Osteoblast (primary cell): ENCODE results near the gene EYS. TPM values are rescaled to one million over a fixed set of nuclear protein-coding genes. Genes with fewer than 3 reads are reported as not detected.

Source experiments
- DNase-seq: peaks from one replicate; pipeline ENCODE4 v3.0.0; 2011; ENCODE audit warnings: low spot score, mixed read lengths; ENCODE audit not compliant: insufficient read length; ENCODE audit errors: missing footprints
- H2AFZ ChIP-seq: 2 replicates; pipeline ENCODE4 v1.6.0; 2011; ENCODE audit warnings: mild to moderate bottlenecking, low read length
- H3K27ac ChIP-seq: 2 replicates; pipeline ENCODE4 v1.5.1; 2011; ENCODE audit warnings: mild to moderate bottlenecking, low read depth, low read length, moderate library complexity
- H3K27me3 ChIP-seq: 2 replicates; pipeline ENCODE4 v1.6.0; 2012; ENCODE audit warnings: mild to moderate bottlenecking, control low read depth, inconsistent platforms, low read length, moderate library complexity; ENCODE audit not compliant: insufficient read depth
- H3K36me3 ChIP-seq: 2 replicates; pipeline ENCODE4 v1.5.1; 2011; ENCODE audit warnings: mild to moderate bottlenecking, low read length, control low read depth, moderate library complexity; ENCODE audit not compliant: insufficient read depth
- H3K4me1 ChIP-seq: 2 replicates; pipeline ENCODE4 v1.5.1; 2011; ENCODE audit warnings: mild to moderate bottlenecking, low read length, control low read depth, moderate library complexity; ENCODE audit not compliant: insufficient read depth
- H3K4me2 ChIP-seq: 2 replicates; pipeline ENCODE4 v1.6.0; 2011; ENCODE audit warnings: mild to moderate bottlenecking, low read length; ENCODE audit not compliant: insufficient read depth
- H3K4me3 ChIP-seq: fragments of 200-600 bp; sonication (generic); 3 replicates; pipeline ENCODE4 v1.5.1; 2012; ENCODE audit warnings: mild to moderate bottlenecking, low read length, inconsistent platforms; ENCODE audit not compliant: insufficient read depth
- H3K79me2 ChIP-seq: 2 replicates; pipeline ENCODE4 v1.6.0; 2012; ENCODE audit warnings: mild to moderate bottlenecking, low read length, control low read depth, inconsistent platforms; ENCODE audit not compliant: insufficient read depth
- H3K9me3 ChIP-seq: 2 replicates; pipeline ENCODE4 v1.5.1; 2011; ENCODE audit warnings: low read depth, low read length, control low read depth
- H4K20me1 ChIP-seq: 2 replicates; pipeline ENCODE4 v1.6.0; 2012; ENCODE audit warnings: mild to moderate bottlenecking, low read length, control low read depth; ENCODE audit not compliant: insufficient read depth
- total RNA-seq: library from RNA; depleted of rRNA; stranded (reverse); fragments of >200 nt; gene quantifications from 2 replicates; pipeline ENCODE4 v1.2.3, GENCODE V29; 2012
- TF ChIP-seq, protein P1 (sequence below): IDR thresholded peaks from 2 replicates; pipeline ENCODE4 v1.5.1; 2011; ENCODE audit warnings: mild to moderate bottlenecking, low read depth, low read length, moderate library complexity; ENCODE audit errors: extremely low read depth

The EYS gene
- total RNA-seq, 1 donor, result under 0.01 TPM

DNA sequence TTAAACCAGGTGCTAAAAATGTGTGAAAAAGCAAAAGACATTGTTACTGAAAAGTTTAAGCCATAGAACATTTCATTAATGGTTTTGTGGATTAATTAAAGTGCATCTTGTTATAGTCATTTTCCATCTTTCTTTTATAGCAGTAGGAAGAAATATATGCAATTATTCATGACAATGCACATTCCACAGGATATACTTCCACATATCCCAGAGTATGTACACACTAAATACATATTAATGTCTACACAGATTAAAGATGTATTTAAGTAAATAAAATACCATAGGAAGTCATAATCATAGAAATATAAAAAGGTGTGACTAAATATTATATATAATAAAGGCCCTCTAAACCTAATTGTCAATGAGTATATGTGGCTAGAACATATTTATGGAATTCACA is 1492.7 kb downstream of the EYS start:
- Histone ChIP-seq H3K79me2 (no peaks in the 10 kb centered on the region), H3K4me1 (no peaks in the 10 kb centered on the region), H3K4me2 (no peak overlapping the region), H3K27me3 (no peaks in the 10 kb centered on the region), H4K20me1 (no peaks in the 10 kb centered on the region), H3K9me3 (no peaks in the 10 kb centered on the region), H3K27ac (no peak overlapping the region), H2AFZ (no peak overlapping the region), H3K4me3 (no peak overlapping the region), H3K36me3 (no peaks in the 10 kb centered on the region)
- TF ChIP-seq, protein P1, sequence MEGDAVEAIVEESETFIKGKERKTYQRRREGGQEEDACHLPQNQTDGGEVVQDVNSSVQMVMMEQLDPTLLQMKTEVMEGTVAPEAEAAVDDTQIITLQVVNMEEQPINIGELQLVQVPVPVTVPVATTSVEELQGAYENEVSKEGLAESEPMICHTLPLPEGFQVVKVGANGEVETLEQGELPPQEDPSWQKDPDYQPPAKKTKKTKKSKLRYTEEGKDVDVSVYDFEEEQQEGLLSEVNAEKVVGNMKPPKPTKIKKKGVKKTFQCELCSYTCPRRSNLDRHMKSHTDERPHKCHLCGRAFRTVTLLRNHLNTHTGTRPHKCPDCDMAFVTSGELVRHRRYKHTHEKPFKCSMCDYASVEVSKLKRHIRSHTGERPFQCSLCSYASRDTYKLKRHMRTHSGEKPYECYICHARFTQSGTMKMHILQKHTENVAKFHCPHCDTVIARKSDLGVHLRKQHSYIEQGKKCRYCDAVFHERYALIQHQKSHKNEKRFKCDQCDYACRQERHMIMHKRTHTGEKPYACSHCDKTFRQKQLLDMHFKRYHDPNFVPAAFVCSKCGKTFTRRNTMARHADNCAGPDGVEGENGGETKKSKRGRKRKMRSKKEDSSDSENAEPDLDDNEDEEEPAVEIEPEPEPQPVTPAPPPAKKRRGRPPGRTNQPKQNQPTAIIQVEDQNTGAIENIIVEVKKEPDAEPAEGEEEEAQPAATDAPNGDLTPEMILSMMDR, result no peak
- no peak for DNase-seq

DNA sequence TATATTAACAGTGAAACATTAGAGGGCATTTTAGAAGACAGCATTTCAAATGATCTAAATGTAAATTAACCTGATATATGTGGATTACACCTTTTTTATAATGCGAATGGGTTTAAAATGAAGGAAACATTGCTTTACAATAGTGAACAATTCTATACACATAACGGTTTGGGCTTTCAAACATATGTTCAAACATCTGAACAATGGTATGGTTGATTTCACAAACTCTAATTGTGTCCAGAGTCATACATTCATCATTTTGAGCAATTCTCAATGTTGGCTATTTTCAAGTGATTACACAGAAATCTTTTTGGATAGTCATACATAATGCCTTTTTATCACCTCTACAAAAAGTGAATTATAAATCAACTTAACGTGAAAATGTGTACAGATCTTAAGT is 1493.3 kb downstream of the EYS start:
- no peak for DNase-seq
- Histone ChIP-seq H3K4me3 (no peak overlapping the region), H3K9me3 (no peaks in the 10 kb centered on the region), H3K27me3 (no peaks in the 10 kb centered on the region), H3K79me2 (no peaks in the 10 kb centered on the region), H3K4me1 (no peaks in the 10 kb centered on the region), H3K27ac (no peak overlapping the region), H4K20me1 (no peaks in the 10 kb centered on the region), H3K36me3 (no peaks in the 10 kb centered on the region), H3K4me2 (no peak overlapping the region), H2AFZ (no peak overlapping the region)
- TF ChIP-seq, protein P1, result no peak

DNA sequence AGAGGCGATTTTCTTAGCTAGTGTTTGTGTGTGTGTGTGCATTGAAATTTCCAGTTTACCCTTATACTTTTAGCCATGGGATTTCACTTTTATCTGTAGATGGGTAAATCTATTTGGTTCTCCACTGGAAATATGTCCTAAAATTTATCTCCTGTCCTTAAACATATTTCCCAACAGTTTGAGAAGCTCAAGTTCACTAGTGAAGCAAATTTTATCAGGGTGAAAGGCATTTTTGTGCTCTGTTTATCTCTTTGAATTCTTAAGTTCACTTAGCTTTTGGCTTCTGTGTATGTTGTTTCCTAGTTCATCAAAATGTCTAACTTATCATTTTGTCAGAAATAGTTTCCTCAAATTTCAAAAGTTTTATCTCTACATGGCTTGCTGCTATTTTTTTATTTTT is 1509.8 kb downstream of the EYS start:
- no peak overlapping the region for H3K4me3 ChIP-seq

DNA sequence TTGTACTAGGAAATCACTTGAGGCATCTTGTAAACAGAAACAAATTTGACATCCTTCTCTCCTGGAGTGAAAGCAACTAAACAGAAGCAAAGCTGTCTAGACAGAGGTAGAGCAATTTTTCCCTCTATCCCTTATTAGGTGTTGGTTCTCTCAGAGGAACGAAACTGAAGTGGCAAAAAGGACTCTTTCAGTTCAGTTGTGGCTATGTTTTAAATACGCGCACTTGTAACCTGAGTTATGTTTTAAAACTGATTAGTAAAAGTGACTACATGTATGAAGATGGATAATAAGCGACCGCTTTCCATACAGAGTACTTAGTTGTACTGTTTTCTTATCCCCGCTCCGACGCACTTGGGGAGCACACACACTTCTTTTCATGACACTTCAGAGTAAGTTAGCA is 1520.4 kb downstream of the EYS start:
- Histone ChIP-seq H3K36me3 (no peaks in the 10 kb centered on the region), H3K4me3 (no peak overlapping the region), H4K20me1 (no peaks in the 10 kb centered on the region), H3K4me2 (no peak overlapping the region), H3K4me1 (no peaks in the 10 kb centered on the region), H2AFZ (no peak overlapping the region), H3K27me3 (no peaks in the 10 kb centered on the region), H3K9me3 (no peaks in the 10 kb centered on the region), H3K79me2 (no peaks in the 10 kb centered on the region), H3K27ac (no peak overlapping the region)
- TF ChIP-seq, protein P1, result no peak
- DNase-seq, result no peak

More for the DNA sequence above, 1509.8 kb downstream of the EYS start:
- no peak overlapping the region for H3K4me2 ChIP-seq
- no peaks in the 10 kb centered on the region for H4K20me1 ChIP-seq
- no peaks in the 10 kb centered on the region for H3K4me1 ChIP-seq
- H3K27ac ChIP-seq, result no peak overlapping the region
- no peaks in the 10 kb centered on the region for H3K79me2 ChIP-seq
- H3K27me3 ChIP-seq, result no peaks in the 10 kb centered on the region
- no peaks in the 10 kb centered on the region for H3K9me3 ChIP-seq
- DNase-seq, result no peak
- no peaks in the 10 kb centered on the region for H3K36me3 ChIP-seq
- TF ChIP-seq, protein P1, result no peak
- no peak overlapping the region for H2AFZ ChIP-seq
